Spleen (tissue), 7 donors: ENCODE data around the gene FAM76B.

Experiments
- POLR2A ChIP-seq, 3 donors: fragments of 450-650 bp; IDR thresholded peaks; one replicate each; pipeline ENCODE4 v1.5.1; 2017; ENCODE audit warnings: antibody characterized with exemption in 3 of 3, mild to moderate bottlenecking in 1 of 3
- TF ChIP-seq, protein P1 (sequence below), 11 experiments: fragments of 200-600 bp in 7 of 11; fragments of 450-650 bp in 4 of 11; sonication (generic) in 4 of 11; IDR thresholded peaks in 8 of 11; conservative IDR thresholded peaks in 3 of 11; 1 replicate in 7 of 11; 2 replicates in 4 of 11; pipeline versions ENCODE4 v1.4.0 to v1.8.0; 2016 to 2021; ENCODE audit warnings: antibody characterized with exemption in 11 of 11, inconsistent platforms in 4 of 11, mild to moderate bottlenecking in 1 of 11
- donor health status: DM: no; HTN: no; CAD: no; lungs with moderate emphysema.
- donor health status: DM: no; HTN: no; CAD: no.
- donor health status: DM: no; HTN: no; CAD: no.

- TF ChIP-seq POLR2A (IDR thresholded peaks at IDR 0.05) = no peak
- TF ChIP-seq, protein P1, sequence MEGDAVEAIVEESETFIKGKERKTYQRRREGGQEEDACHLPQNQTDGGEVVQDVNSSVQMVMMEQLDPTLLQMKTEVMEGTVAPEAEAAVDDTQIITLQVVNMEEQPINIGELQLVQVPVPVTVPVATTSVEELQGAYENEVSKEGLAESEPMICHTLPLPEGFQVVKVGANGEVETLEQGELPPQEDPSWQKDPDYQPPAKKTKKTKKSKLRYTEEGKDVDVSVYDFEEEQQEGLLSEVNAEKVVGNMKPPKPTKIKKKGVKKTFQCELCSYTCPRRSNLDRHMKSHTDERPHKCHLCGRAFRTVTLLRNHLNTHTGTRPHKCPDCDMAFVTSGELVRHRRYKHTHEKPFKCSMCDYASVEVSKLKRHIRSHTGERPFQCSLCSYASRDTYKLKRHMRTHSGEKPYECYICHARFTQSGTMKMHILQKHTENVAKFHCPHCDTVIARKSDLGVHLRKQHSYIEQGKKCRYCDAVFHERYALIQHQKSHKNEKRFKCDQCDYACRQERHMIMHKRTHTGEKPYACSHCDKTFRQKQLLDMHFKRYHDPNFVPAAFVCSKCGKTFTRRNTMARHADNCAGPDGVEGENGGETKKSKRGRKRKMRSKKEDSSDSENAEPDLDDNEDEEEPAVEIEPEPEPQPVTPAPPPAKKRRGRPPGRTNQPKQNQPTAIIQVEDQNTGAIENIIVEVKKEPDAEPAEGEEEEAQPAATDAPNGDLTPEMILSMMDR (IDR thresholded peaks at IDR 0.05 in 8 of 11, conservative IDR thresholded peaks at IDR 0.05 in 3 of 11) = no peak
Observed at GRCh38 chr11:95736809-95737208, 52.8 kb downstream of the FAM76B start.
